ENCODE measurements around the gene C9orf43.

GRCh38 chr9:113403646-113404045 lies 6.9 kb upstream of the C9orf43 start:
- no peak for TF ChIP-seq CTCF (conservative IDR thresholded peaks at IDR 0.05; ENCODE audit: low read length)
- no peak for TF ChIP-seq EZH2phosphoT487 (IDR thresholded peaks at IDR 0.05; ENCODE audit: borderline replicate concordance)
